Measurements from ENCODE around the gene FYB1.

FYB1 gene

GRCh38 chr5:39148983-39149534, 70.3 kb downstream of the FYB1 start:
- H3K4me3 ChIP-seq (ENCODE audit: low read length, poor library complexity, severe bottlenecking), result no peak overlapping the region
- peaks cover 74% of the 10 kb centered on the region for H3K79me2 ChIP-seq (ENCODE audit: insufficient read depth, low read length)
- TF ChIP-seq, protein P1, sequence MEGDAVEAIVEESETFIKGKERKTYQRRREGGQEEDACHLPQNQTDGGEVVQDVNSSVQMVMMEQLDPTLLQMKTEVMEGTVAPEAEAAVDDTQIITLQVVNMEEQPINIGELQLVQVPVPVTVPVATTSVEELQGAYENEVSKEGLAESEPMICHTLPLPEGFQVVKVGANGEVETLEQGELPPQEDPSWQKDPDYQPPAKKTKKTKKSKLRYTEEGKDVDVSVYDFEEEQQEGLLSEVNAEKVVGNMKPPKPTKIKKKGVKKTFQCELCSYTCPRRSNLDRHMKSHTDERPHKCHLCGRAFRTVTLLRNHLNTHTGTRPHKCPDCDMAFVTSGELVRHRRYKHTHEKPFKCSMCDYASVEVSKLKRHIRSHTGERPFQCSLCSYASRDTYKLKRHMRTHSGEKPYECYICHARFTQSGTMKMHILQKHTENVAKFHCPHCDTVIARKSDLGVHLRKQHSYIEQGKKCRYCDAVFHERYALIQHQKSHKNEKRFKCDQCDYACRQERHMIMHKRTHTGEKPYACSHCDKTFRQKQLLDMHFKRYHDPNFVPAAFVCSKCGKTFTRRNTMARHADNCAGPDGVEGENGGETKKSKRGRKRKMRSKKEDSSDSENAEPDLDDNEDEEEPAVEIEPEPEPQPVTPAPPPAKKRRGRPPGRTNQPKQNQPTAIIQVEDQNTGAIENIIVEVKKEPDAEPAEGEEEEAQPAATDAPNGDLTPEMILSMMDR (conservative IDR thresholded peaks at IDR 0.05; ENCODE audit: low read length), result peak; percentile 65
- TF ChIP-seq EZH2phosphoT487 (IDR thresholded peaks at IDR 0.05; ENCODE audit: borderline replicate concordance), result no peak
- H3K4me2 ChIP-seq (ENCODE audit: low read depth, low read length, poor library complexity, severe bottlenecking), result no peak overlapping the region
- peaks cover 16% of the 10 kb centered on the region for H4K20me1 ChIP-seq (ENCODE audit: insufficient read depth, low read length, poor library complexity, severe bottlenecking)
- H3K36me3 ChIP-seq (ENCODE audit: insufficient read depth, low read length), result peaks cover 72% of the 10 kb centered on the region
- H3K27me3 ChIP-seq (ENCODE audit: insufficient read depth, low read length, poor library complexity, severe bottlenecking), result no peaks in the 10 kb centered on the region
- no peaks in the 10 kb centered on the region for H3K9me2 ChIP-seq (replicated peaks; ENCODE audit: low read depth, low read length)
- no peaks in the 10 kb centered on the region for H3K9me3 ChIP-seq (ENCODE audit: insufficient read depth, low read depth, low read length)
- no peak overlapping the region for H2AFZ ChIP-seq (ENCODE audit: low read length)
- no peak overlapping the region for H3K9ac ChIP-seq (ENCODE audit: low read depth, low read length, poor library complexity, severe bottlenecking)
- H3F3A ChIP-seq (ENCODE audit: low read depth), result no peaks in the 10 kb centered on the region
- peaks cover 8% of the 10 kb centered on the region for H3K4me1 ChIP-seq (ENCODE audit: insufficient read depth, low read length, poor library complexity, severe bottlenecking)

GRCh38 chr5:39146831-39147540, 72.4 kb downstream of the FYB1 start:
- TF ChIP-seq EZH2phosphoT487 (IDR thresholded peaks at IDR 0.05; ENCODE audit: borderline replicate concordance), result no peak
- TF ChIP-seq, protein P1 (conservative IDR thresholded peaks at IDR 0.05; ENCODE audit: low read length), result no peak
- Histone ChIP-seq H3K27me3 (ENCODE audit: insufficient read depth, low read length, poor library complexity, severe bottlenecking) (no peaks in the 10 kb centered on the region), H3K9me2 (replicated peaks; ENCODE audit: low read depth, low read length) (no peaks in the 10 kb centered on the region), H3F3A (ENCODE audit: low read depth) (no peaks in the 10 kb centered on the region), H3K79me2 (ENCODE audit: insufficient read depth, low read length) (peaks cover 75% of the 10 kb centered on the region), H3K4me2 (ENCODE audit: low read depth, low read length, poor library complexity, severe bottlenecking) (no peak overlapping the region), H3K9ac (ENCODE audit: low read depth, low read length, poor library complexity, severe bottlenecking) (no peak overlapping the region), H3K36me3 (ENCODE audit: insufficient read depth, low read length) (peaks cover 69% of the 10 kb centered on the region), H3K9me3 (ENCODE audit: insufficient read depth, low read depth, low read length) (no peaks in the 10 kb centered on the region), H3K4me3 (ENCODE audit: low read length, poor library complexity, severe bottlenecking) (no peak overlapping the region), H2AFZ (ENCODE audit: low read length) (no peak overlapping the region), H3K4me1 (ENCODE audit: insufficient read depth, low read length, poor library complexity, severe bottlenecking) (peaks cover 8% of the 10 kb centered on the region), H4K20me1 (ENCODE audit: insufficient read depth, low read length, poor library complexity, severe bottlenecking) (peaks cover 20% of the 10 kb centered on the region)

- no peak overlapping the region for H3K4me3 ChIP-seq (ENCODE audit: low read length, poor library complexity, severe bottlenecking)
- TF ChIP-seq EZH2phosphoT487 (IDR thresholded peaks at IDR 0.05; ENCODE audit: borderline replicate concordance), result no peak
- TF ChIP-seq, protein P1 (conservative IDR thresholded peaks at IDR 0.05; ENCODE audit: low read length), result no peak
- H3K27me3 ChIP-seq (ENCODE audit: insufficient read depth, low read length, poor library complexity, severe bottlenecking), result no peaks in the 10 kb centered on the region
- H4K20me1 ChIP-seq (ENCODE audit: insufficient read depth, low read length, poor library complexity, severe bottlenecking), result peaks cover 22% of the 10 kb centered on the region
- H3K4me1 ChIP-seq (ENCODE audit: insufficient read depth, low read length, poor library complexity, severe bottlenecking), result no peaks in the 10 kb centered on the region
- H3K36me3 ChIP-seq (ENCODE audit: insufficient read depth, low read length), result peaks cover 71% of the 10 kb centered on the region
- H3K9me2 ChIP-seq (replicated peaks; ENCODE audit: low read depth, low read length), result no peaks in the 10 kb centered on the region
- peaks cover 57% of the 10 kb centered on the region for H3K79me2 ChIP-seq (ENCODE audit: insufficient read depth, low read length)
- H3K9me3 ChIP-seq (ENCODE audit: insufficient read depth, low read depth, low read length), result no peaks in the 10 kb centered on the region
- no peak overlapping the region for H2AFZ ChIP-seq (ENCODE audit: low read length)
- H3F3A ChIP-seq (ENCODE audit: low read depth), result no peaks in the 10 kb centered on the region
- no peak overlapping the region for H3K4me2 ChIP-seq (ENCODE audit: low read depth, low read length, poor library complexity, severe bottlenecking)
- H3K9ac ChIP-seq (ENCODE audit: low read depth, low read length, poor library complexity, severe bottlenecking), result no peak overlapping the region
These were observed 76.1 kb downstream of the FYB1 start for GRCh38 chr5:39143151-39143860.

Measured in Loucy (cell line).